HG03060 (cell line): ENCODE results near the gene BEX3.
"Not testable (repeated sequence)": the region's sequence is repeated elsewhere in the genome, so short reads cannot be mapped to it uniquely, and the experiment has no call there.

Experiments used
- ATAC-seq: cut with Tn5 transposase; IDR thresholded peaks from one replicate; pipeline ENCODE4 v1.9.1; 2021; ENCODE audit warnings: low read depth, moderate number of reproducible peaks; ENCODE audit not compliant: unreplicated experiment

BEX3 gene

DNA sequence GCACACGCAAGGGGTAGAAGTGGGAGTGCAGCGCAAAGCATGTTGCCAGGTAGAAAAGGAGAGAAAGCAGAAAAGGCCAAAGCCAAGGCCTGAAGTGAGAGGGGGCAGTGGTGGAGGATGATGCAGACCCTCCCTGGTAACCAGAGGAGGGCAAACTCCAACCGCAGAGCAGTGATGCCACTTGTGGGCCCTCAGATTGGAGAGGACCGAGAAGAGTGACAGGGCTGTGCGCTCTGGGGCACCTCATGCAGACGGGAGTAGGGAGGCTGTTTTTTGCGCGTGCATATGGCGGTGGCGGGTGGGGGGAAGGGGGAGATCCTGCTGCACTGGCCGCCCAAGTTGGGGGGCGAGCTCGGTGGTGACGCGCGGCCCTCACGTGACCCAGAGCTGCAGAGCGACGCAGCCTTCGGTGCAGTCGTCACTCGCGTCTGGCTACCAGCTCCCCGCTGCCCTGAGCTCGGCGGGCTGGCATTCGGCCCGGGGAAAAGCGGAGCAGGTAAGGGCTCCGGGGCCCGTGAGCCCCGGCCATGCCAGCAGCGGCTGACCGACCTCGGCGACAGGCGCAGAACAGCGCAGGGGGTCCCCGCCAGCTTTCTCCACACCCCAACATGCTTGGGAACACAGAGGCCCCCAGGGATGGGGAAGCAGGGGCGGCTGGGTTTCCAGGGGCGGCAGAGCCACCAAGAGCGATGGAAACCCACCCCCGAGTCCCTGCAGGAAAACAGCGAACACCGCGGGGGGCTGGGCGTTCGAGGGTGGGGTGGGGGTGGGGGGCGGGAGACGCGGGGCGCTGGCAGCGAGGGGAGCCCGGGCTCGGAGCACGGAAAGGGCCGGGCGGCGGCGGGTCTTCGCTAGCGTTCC is at the start of gene BEX3:
Gene BEX3 (plus strand): TSS at position 421 of the 861 bp plus-strand sequence. CDS start 984 bp downstream, outside the sequence.
- ATAC-seq, result no peak

- ATAC-seq, result no peak
These were observed 46.3 kb upstream of the BEX3 start, which contains the start of gene TCEAL7 for GRCh38 chrX:103329991-103330390. Gene TCEAL7, plus strand, starts transcription at chrX:103330239. Its CDS starts 1,165 bp downstream, at chrX:103331404.

DNA sequence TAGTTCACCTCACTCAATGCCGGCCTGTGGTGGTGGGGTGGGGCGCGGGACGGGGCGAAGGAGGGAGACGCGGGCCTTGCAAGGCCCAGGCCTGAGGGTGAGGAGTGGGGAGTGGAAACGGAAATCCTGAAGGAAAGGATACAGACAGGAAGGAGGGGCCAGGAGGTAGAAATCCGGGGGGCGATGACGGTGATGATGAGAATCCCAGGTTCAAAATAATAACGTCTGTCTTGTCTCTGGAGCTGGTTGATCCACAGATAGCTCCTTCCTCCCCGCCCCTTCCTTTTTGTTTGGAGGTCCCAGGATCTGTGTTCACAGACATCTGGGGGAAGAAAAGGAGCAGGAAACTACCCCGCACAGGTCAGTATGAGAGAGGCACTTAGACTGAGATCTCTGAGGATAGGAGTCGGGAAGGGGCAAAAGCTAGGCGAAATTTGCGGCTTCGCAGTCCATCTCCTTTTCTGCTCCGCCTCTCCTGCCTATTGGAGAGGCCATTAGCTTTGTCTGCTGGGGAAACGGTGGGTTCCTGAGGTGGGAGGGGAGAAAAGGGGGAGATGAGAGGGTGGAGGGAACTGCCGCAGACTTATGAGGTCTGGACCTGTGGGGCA is 45.6 kb upstream of the BEX3 start:
- ATAC-seq, result no peak

- ATAC-seq, result no peak
These were observed 37.7 kb upstream of the BEX3 start for GRCh38 chrX:103338663-103339062.

DNA sequence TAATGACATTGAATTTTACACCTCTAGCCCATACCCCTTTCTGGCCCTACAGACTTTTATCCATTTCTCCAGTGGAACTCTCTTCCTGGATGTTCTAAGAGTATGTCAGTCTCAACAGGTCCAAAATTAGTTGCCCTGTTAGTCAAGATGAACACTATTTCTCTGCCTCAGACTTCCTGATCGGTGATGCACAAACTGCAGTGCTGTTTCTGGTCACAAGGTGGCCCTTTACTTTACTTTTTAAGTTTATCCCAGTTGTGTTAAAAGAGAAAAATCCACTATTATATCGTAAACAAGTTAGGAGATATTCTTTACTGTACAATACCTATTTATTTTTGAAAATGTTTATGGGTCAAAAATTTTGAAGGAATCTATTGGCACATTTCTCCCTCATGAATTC is 33.2 kb upstream of the BEX3 start:
- no peak for ATAC-seq

DNA sequence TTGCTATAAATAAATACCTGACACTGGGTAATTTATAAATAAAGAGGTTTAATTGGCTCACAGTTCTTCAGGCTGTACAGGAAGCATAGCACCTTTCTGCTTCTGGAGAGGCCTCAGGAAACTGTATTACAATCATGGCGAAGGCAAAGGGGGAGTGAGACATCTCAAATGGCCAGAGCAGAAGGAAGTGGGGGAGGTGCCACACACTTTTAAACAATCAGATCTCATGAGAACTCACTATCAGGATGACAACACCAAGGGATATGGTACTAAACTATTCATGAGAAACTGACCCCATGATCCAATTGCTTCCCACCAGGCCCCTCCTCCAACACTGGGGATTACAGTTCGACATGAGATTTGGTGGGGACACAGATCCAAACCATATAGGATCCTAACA is 31.7 kb upstream of the BEX3 start:
- no peak for ATAC-seq

- ATAC-seq, result no peak
These were observed 28.5 kb upstream of the BEX3 start for GRCh38 chrX:103347682-103348397.

- no peak for ATAC-seq
These were observed 20.1 kb upstream of the BEX3 start, which contains the start of gene TCEAL9 for GRCh38 chrX:103356130-103356798. Gene TCEAL9, plus strand, starts transcription at chrX:103356506. Its CDS starts 1,179 bp downstream, at chrX:103357685.

DNA sequence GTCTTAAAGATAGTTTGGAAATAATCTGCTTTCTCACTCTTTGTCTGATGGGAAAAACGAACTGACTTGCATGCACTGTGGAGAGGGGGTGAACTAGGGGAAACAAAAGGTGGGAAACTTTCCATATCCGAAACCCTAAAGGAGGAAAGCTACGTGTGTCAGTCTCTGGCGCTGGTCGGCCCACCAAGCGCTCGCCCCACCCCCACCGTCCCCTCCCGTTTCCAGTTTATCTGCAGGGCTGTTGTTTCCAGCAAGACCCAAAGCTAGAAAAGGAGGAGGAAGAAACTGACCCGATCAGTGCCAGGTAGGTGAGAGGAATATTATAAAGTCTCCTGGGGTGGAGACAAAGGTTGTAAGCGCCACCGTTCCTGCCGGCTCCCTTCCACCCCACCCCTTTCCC is 19.5 kb upstream of the BEX3 start:
- ATAC-seq, result no peak

- ATAC-seq, result no peak
These were observed 18.5 kb upstream of the BEX3 start for GRCh38 chrX:103357871-103358270.

GRCh38 chrX:103359605-103360004 is 16.7 kb upstream of the BEX3 start:
- not testable (repeated sequence) for ATAC-seq

DNA sequence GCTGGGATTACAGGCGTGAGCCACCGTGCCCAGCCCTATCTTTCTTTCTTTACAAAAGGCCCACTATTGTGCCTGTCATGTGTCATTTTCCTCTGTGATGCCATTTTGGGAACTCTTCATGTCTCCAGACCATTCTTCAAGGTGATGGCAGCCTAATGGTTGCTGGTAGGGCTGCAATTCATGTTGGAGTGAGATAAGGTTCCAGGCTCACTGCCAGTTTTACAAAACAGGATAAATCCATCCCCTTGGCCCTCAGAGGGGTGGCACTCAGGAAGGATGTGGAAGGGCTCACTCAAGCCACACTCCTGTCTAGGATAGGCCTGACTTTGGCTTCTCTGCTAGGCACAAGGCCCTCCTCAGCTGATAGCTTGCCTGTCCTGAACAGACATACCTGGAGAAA is 16.2 kb upstream of the BEX3 start:
- ATAC-seq, result no peak

- ATAC-seq, result no peak
These were observed 15.4 kb upstream of the BEX3 start for GRCh38 chrX:103360916-103361315.

DNA sequence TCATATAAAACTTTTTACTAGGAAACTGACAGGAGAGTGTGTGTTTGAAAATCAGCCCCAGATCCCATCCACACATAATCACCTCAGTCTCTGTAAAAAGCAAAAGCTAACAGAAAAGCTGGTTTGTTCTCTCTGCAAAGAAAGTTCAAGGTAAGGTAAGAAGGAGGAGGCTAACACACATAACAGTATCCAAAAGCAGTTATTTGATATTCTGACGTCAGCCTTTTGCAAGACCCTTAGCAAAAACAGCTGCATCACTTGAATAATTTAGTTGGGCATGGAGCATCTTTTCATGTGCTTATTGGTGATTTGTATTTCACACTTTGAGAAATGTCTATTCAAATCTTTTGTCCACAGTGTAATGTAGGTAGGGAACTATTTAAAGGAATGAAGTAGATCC is 14.5 kb upstream of the BEX3 start:
- no peak for ATAC-seq

GRCh38 chrX:103362474-103362873 is 13.9 kb upstream of the BEX3 start:
- no peak for ATAC-seq

DNA sequence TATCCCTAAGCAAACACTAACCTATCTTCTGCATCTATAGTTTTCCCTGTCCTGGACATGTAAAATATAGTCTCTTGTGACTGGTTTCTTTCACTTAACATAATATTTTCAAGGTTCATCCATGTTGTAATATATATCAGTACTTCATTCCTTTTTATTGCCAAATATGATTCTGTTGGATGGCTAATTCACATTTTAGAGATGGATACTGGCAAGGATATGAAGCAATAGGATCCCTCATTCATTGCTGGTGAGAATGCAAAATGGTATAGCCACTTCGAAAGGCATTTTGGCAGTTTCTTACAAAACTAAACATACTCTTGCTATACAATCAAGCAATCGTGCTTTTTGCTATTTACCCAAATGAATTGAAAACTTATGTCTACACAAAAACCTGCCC is 13.3 kb upstream of the BEX3 start:
- no peak for ATAC-seq

- no peak for ATAC-seq
These were observed 8.8 kb upstream of the BEX3 start for GRCh38 chrX:103367502-103367901.

GRCh38 chrX:103369479-103369878 is 6.9 kb upstream of the BEX3 start:
- no peak for ATAC-seq

GRCh38 chrX:103372886-103373285 is 3.5 kb upstream of the BEX3 start:
- ATAC-seq, result no peak

GRCh38 chrX:103373581-103373980 is 2.8 kb upstream of the BEX3 start:
- ATAC-seq, result no peak

DNA sequence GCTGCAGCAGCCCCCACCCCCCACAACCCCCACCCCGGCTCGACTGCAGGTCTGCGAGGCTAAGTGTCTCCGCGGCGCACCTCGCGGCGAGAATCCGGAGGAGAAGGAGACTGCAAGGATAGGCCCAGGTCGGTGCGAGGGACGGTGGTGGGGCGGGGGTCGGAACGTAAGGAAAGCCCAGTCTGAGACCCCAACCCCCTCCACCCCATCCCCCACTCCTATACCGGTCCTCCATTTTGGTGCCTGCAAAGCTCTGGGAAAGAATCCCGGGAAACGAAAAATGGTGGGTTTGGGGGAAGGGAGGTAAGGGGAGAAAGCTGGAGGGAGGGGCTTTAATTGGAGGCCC is 614 bp downstream of the BEX3 start:
- no peak for ATAC-seq
